Gastroesophageal sphincter (tissue), 4 donors: ENCODE results near the gene PPP1R37. TPM values are rescaled to one million over a fixed set of nuclear protein-coding genes. Genes with fewer than 3 reads are reported as not detected.

Source experiments
- ATAC-seq: fragments of 150-250 bp; one replicate; pipeline ENCODE4 v1.9.1; 2016; ENCODE audit warnings: mild to moderate bottlenecking, moderate library complexity
- H3K27ac ChIP-seq, 4 donors: fragments of 200-600 bp; sonication (generic) in 3 of 4; 1 replicate in 3 of 4; 2 replicates in 1 of 4; pipeline ENCODE4 v1.5.1; 2016 to 2019
- H3K27me3 ChIP-seq: fragments of 200-600 bp; sonication (generic); one replicate; pipeline ENCODE4 v1.5.1; 2019
- H3K36me3 ChIP-seq, 2 donors: fragments of 200-600 bp; sonication (generic); one replicate each; pipeline ENCODE4 v1.5.1; 2019; ENCODE audit warnings: control low read depth in 1 of 2
- H3K4me1 ChIP-seq, 3 donors: fragments of 200-600 bp; sonication (generic); 1 replicate in 2 of 3; 2 replicates in 1 of 3; pipeline ENCODE4 v1.5.1; 2016 to 2019; ENCODE audit warnings: control low read depth in 2 of 3
- H3K4me3 ChIP-seq, 2 donors: fragments of 200-600 bp; sonication (generic); one replicate each; pipeline ENCODE4 v1.5.1; 2019; ENCODE audit warnings: mild to moderate bottlenecking in 1 of 2, moderate library complexity in 1 of 2
- H3K9me3 ChIP-seq, 3 donors: fragments of 200-600 bp; sonication (generic); one replicate each; pipeline ENCODE4 v1.5.1; 2017 to 2019; ENCODE audit warnings: control low read depth in 2 of 3
- CTCF ChIP-seq, 4 experiments: fragments of 200-600 bp in 2 of 4; fragments of 450-650 bp in 2 of 4; sonication (generic) in 1 of 4; IDR thresholded peaks; one replicate each; pipeline ENCODE4 v1.5.1; 2017 to 2019; ENCODE audit warnings: antibody characterized with exemption in 4 of 4, mild to moderate bottlenecking in 2 of 4, moderate library complexity in 2 of 4
- EP300 ChIP-seq: sonication (generic); formaldehyde crosslinking; IDR thresholded peaks from one replicate; pipeline ENCODE4 v1.6.1; 2017; ENCODE audit warnings: antibody characterized with exemption, mild to moderate bottlenecking
- POLR2A ChIP-seq, 2 donors: fragments of 450-650 bp; IDR thresholded peaks; one replicate each; pipeline ENCODE4 v1.6.1; 2017; ENCODE audit warnings: antibody characterized with exemption in 2 of 2, mild to moderate bottlenecking in 2 of 2, moderate library complexity in 1 of 2
- POLR2AphosphoS5 ChIP-seq: sonication (generic); formaldehyde crosslinking; IDR thresholded peaks from one replicate; pipeline ENCODE4 v1.6.1; 2017; ENCODE audit warnings: antibody characterized with exemption
- WGBS, 2 donors: methylation state at CpG; one replicate each; pipeline ENCODE4 v1.1.5; 2018; ENCODE audit warnings: low coverage in 1 of 2; 5-methylcytosine and 5-hydroxymethylcytosine counted together
- total RNA-seq, 4 donors: library from RNA; depleted of rRNA; stranded (reverse); fragments of >200 nt; gene quantifications; one replicate each; pipeline ENCODE4 v1.1.0, GENCODE V29; 2016

The PPP1R37 gene
- total RNA-seq, 4 donors from 2014 or later = 22.6 to 51.4 (median 24.6) TPM

GRCh38 chr19:45070861-45071544 lies 22.0 kb upstream of the PPP1R37 start:
- H3K36me3 ChIP-seq = peaks cover 0 to 63% of the 10 kb centered on the region in 2 donors
- ATAC-seq = no peak
- TF ChIP-seq POLR2AphosphoS5 = no peak
- no peak for TF ChIP-seq CTCF (IDR thresholded peaks at IDR 0.05)
- TF ChIP-seq POLR2A (IDR thresholded peaks at IDR 0.05) = no peak
- no peak for TF ChIP-seq EP300
- no peak overlapping the region for H3K4me3 ChIP-seq
- H3K27ac ChIP-seq = no peak overlapping the region
- 17 to 80% methylated on average over 1 of the region's 19 CpGs for WGBS, 2 donors
- H3K9me3 ChIP-seq = no peaks in the 10 kb centered on the region
- H3K4me1 ChIP-seq = peaks cover 0 to 15% (median 2%) of the 10 kb centered on the region in 3 donors
- no peaks in the 10 kb centered on the region for H3K27me3 ChIP-seq

- H3K27ac ChIP-seq = no peak overlapping the region
- no peak for ATAC-seq
- H3K36me3 ChIP-seq = peaks cover 0 to 58% of the 10 kb centered on the region in 2 donors
- no peak overlapping the region for H3K4me3 ChIP-seq
- H3K4me1 ChIP-seq = peaks cover 0 to 20% (median 4%) of the 10 kb centered on the region in 3 donors
- no peaks in the 10 kb centered on the region for H3K9me3 ChIP-seq
- no peaks in the 10 kb centered on the region for H3K27me3 ChIP-seq
- 78% methylated on average over 3 of the region's 25 CpGs; no CpG with 5 or more reads in 1 of the 2 donors for WGBS, 2 donors
- no peak for TF ChIP-seq POLR2AphosphoS5
- TF ChIP-seq EP300 = no peak
- TF ChIP-seq POLR2A (IDR thresholded peaks at IDR 0.05) = no peak
These were observed 21.4 kb upstream of the PPP1R37 start for GRCh38 chr19:45071545-45071938.

- 49 to 56% methylated on average over 2 to 3 of the region's 34 CpGs for WGBS, 2 donors
- Histone ChIP-seq H3K4me1 (peaks cover 0 to 27% (median 7%) of the 10 kb centered on the region in 3 donors), H3K4me3 (no peak overlapping the region), H3K27me3 (no peaks in the 10 kb centered on the region), H3K9me3 (no peaks in the 10 kb centered on the region), H3K27ac (no peak overlapping the region), H3K36me3 (peaks cover 0 to 52% of the 10 kb centered on the region in 2 donors)
- TF ChIP-seq POLR2AphosphoS5 = no peak
- no peak for TF ChIP-seq POLR2A (IDR thresholded peaks at IDR 0.05)
- TF ChIP-seq EP300 = no peak
- TF ChIP-seq CTCF (IDR thresholded peaks at IDR 0.05) = no peak
- ATAC-seq = no peak
These were observed 20.8 kb upstream of the PPP1R37 start for GRCh38 chr19:45071969-45072790.

GRCh38 chr19:45074744-45075300 lies 18.2 kb upstream of the PPP1R37 start:
- Histone ChIP-seq H3K9me3 (no peaks in the 10 kb centered on the region), H3K36me3 (peaks cover 0 to 25% of the 10 kb centered on the region in 2 donors), H3K4me1 (peaks cover 0 to 42% (median 8%) of the 10 kb centered on the region in 3 donors), H3K27ac (peak overlapping the region in 3 of 4 donors; percentile 24 to 72 (median 69)), H3K27me3 (no peaks in the 10 kb centered on the region), H3K4me3 (peak overlapping the region in 1 of 2 donors; percentile 56)
- no peak for TF ChIP-seq EP300
- TF ChIP-seq POLR2AphosphoS5 = no peak
- TF ChIP-seq POLR2A (IDR thresholded peaks at IDR 0.05) = no peak
- TF ChIP-seq CTCF (IDR thresholded peaks at IDR 0.05) = no peak
- ATAC-seq = no peak
- WGBS, 2 donors = 100% methylated on average over 1 of the region's 11 CpGs
